GM23338 (cell line): Measurements from ENCODE around the gene NCOA6. TPM values are rescaled to one million over a fixed set of nuclear protein-coding genes. Genes with fewer than 3 reads are reported as not detected.

Source experiments
- ATAC-seq: fragments of 200-7000 bp; cut with Tn5 transposase; 3 replicates; pipeline ENCODE4 v1.9.1; 2020
- DNase-seq: peaks from one replicate; pipeline ENCODE4 v3.0.0-alpha.2; 2015; ENCODE audit warnings: low spot score
- H2AFZ ChIP-seq: fragments of 200-600 bp; sonication (generic); 2 replicates; pipeline ENCODE4 v1.8.0; 2016; ENCODE audit warnings: antibody characterized with exemption, mild to moderate bottlenecking, moderate library complexity
- H3F3A ChIP-seq: fragments of 200-600 bp; sonication (generic); replicated peaks from 2 replicates; pipeline ENCODE4 v1.8.0; 2017; ENCODE audit warnings: antibody characterized with exemption, mixed run types, low read depth
- H3K27ac ChIP-seq: fragments of 200-600 bp; sonication (generic); 2 replicates; pipeline ENCODE4 v1.6.1; 2016; ENCODE audit warnings: low read depth
- H3K27me3 ChIP-seq: fragments of 200-600 bp; sonication (generic); 2 replicates; pipeline ENCODE4 v1.8.0; 2016; ENCODE audit warnings: mild to moderate bottlenecking, mixed run types, moderate library complexity; ENCODE audit not compliant: insufficient read depth
- H3K36me3 ChIP-seq: fragments of 200-600 bp; sonication (generic); 2 replicates; pipeline ENCODE4 v1.8.0; 2016; ENCODE audit warnings: mild to moderate bottlenecking; ENCODE audit not compliant: insufficient read depth
- H3K4me1 ChIP-seq: fragments of 200-600 bp; sonication (generic); 2 replicates; pipeline ENCODE4 v1.8.0; 2016; ENCODE audit warnings: mild to moderate bottlenecking, moderate library complexity; ENCODE audit not compliant: insufficient read depth
- H3K4me2 ChIP-seq: fragments of 200-600 bp; sonication (generic); 2 replicates; pipeline ENCODE4 v1.7.1; 2017; ENCODE audit warnings: mixed run types
- H3K4me3 ChIP-seq: fragments of 200-600 bp; sonication (generic); 2 replicates; pipeline ENCODE4 v1.6.1; 2016; ENCODE audit warnings: mixed run types
- H3K79me2 ChIP-seq: fragments of 200-600 bp; sonication (generic); replicated peaks from 2 replicates; pipeline ENCODE4 v1.8.0; 2017; ENCODE audit warnings: mild to moderate bottlenecking; ENCODE audit not compliant: insufficient read depth
- H3K9me2 ChIP-seq: fragments of 200-600 bp; sonication (generic); 2 replicates; pipeline ENCODE4 v1.8.0; 2017; ENCODE audit not compliant: insufficient read depth
- H4K20me1 ChIP-seq: fragments of 200-600 bp; sonication (generic); replicated peaks from 2 replicates; pipeline ENCODE4 v1.8.0; 2017; ENCODE audit warnings: mild to moderate bottlenecking; ENCODE audit not compliant: insufficient read depth
- H3K27ac Mint-ChIP-seq: 2 replicates; pipeline ENCODE4 v1.8.0; 2020; ENCODE audit warnings: inconsistent platforms, mild to moderate bottlenecking, moderate library complexity, mixed read lengths
- H3K27me3 Mint-ChIP-seq: 3 replicates; pipeline ENCODE4 v1.8.0; 2022; ENCODE audit warnings: low read depth, mild to moderate bottlenecking, moderate library complexity, mixed read lengths, inconsistent platforms; ENCODE audit not compliant: insufficient read depth, poor library complexity
- H3K36me3 Mint-ChIP-seq: 3 replicates; pipeline ENCODE4 v1.8.0; 2021; ENCODE audit warnings: low read depth, mild to moderate bottlenecking, inconsistent platforms, moderate library complexity, mixed read lengths
- H3K4me1 Mint-ChIP-seq: 3 replicates; pipeline ENCODE4 v1.8.0; 2020; ENCODE audit warnings: mild to moderate bottlenecking, inconsistent platforms, mixed read lengths
- H3K4me3 Mint-ChIP-seq: 3 replicates; pipeline ENCODE4 v1.8.0; 2021; ENCODE audit warnings: moderate library complexity, mild to moderate bottlenecking, inconsistent platforms, mixed read lengths
- H3K9me3 Mint-ChIP-seq: 3 replicates; pipeline ENCODE4 v1.8.0; 2020; ENCODE audit warnings: moderate library complexity, mild to moderate bottlenecking, inconsistent platforms, mixed read lengths
- CREB1 ChIP-seq: fragments of 250-450 bp; sonication (Bioruptor Pico); IDR thresholded peaks from 2 replicates; pipeline ENCODE4 v1.5.0; 2020; ENCODE audit warnings: low read depth, mild to moderate bottlenecking, moderate library complexity
- CTCF ChIP-seq, 2 experiments: fragments of 200-600 bp in 1 of 2; sonication (generic) in 1 of 2; conservative IDR thresholded peaks; 2 replicates each; pipeline versions ENCODE4 v1.5.1 to v1.6.1; 2016 to 2017; ENCODE audit warnings: antibody characterized with exemption in 2 of 2, low read depth in 2 of 2, mild to moderate bottlenecking in 2 of 2, moderate library complexity in 1 of 2
- ETS1 ChIP-seq: IDR thresholded peaks from 2 replicates; pipeline ENCODE4 v1.6.1; 2016; ENCODE audit warnings: antibody characterized with exemption
- EZH2 ChIP-seq: fragments of 200-600 bp; sonication (generic); IDR thresholded peaks from one replicate; pipeline ENCODE4 v1.8.0; 2017; ENCODE audit warnings: antibody characterized with exemption, mild to moderate bottlenecking, low read depth; ENCODE audit not compliant: unreplicated experiment
- EZH2phosphoT487 ChIP-seq: fragments of 200-600 bp; sonication (generic); IDR thresholded peaks from one replicate; pipeline ENCODE4 v1.8.1; 2018; ENCODE audit warnings: antibody characterized with exemption; ENCODE audit not compliant: unreplicated experiment
- JUNB ChIP-seq: IDR thresholded peaks from one replicate; pipeline ENCODE4 v1.6.1; 2016; ENCODE audit warnings: antibody characterized with exemption; ENCODE audit not compliant: unreplicated experiment
- NANOG ChIP-seq: IDR thresholded peaks from 2 replicates; pipeline ENCODE4 v1.6.1; 2016; ENCODE audit warnings: antibody characterized with exemption, borderline replicate concordance
- POLR2AphosphoS5 ChIP-seq: IDR thresholded peaks from 2 replicates; pipeline ENCODE4 v1.6.1; 2016; ENCODE audit warnings: antibody characterized with exemption, low read depth
- STAT1 ChIP-seq: IDR thresholded peaks from one replicate; pipeline ENCODE4 v1.6.1; 2016; ENCODE audit warnings: antibody characterized with exemption; ENCODE audit not compliant: unreplicated experiment
- ZNF114 ChIP-seq: fragments of 250-450 bp; sonication (Bioruptor Pico); IDR thresholded peaks from 2 replicates; pipeline ENCODE4 v1.5.0; 2020; ENCODE audit warnings: mild to moderate bottlenecking, moderate library complexity
- ZNF331 ChIP-seq: fragments of 250-450 bp; sonication (Bioruptor Pico); IDR thresholded peaks from 2 replicates; pipeline ENCODE4 v1.5.0; 2020; ENCODE audit warnings: low read depth, mild to moderate bottlenecking, moderate library complexity
- ZNF462 ChIP-seq: fragments of 250-450 bp; sonication (Bioruptor Pico); IDR thresholded peaks from 2 replicates; pipeline ENCODE4 v1.5.0; 2020; ENCODE audit warnings: mild to moderate bottlenecking, moderate library complexity
- polyA plus RNA-seq: library from polyadenylated mRNA; unstranded; fragments of >200 nt; fragmentation: Nextera tagmentation; extraction: Ambion mirVana; gene quantifications from 2 replicates; pipeline ENCODE4 v1.2.1, GENCODE V29; 2016
- total RNA-seq: library from RNA; depleted of rRNA; stranded (reverse); fragments of >200 nt; shearing (Covaris generic); gene quantifications from 2 replicates; pipeline ENCODE4 v1.2.3, GENCODE V29; 2014
- TF ChIP-seq, protein P1 (sequence below): IDR thresholded peaks from one replicate; pipeline ENCODE4 v1.6.1; 2018; ENCODE audit warnings: antibody characterized with exemption; ENCODE audit not compliant: unreplicated experiment

NCOA6 gene
- total and polyA plus RNA-seq, 2 experiments from 2014 or later = 10.6 to 17.4 TPM

DNA sequence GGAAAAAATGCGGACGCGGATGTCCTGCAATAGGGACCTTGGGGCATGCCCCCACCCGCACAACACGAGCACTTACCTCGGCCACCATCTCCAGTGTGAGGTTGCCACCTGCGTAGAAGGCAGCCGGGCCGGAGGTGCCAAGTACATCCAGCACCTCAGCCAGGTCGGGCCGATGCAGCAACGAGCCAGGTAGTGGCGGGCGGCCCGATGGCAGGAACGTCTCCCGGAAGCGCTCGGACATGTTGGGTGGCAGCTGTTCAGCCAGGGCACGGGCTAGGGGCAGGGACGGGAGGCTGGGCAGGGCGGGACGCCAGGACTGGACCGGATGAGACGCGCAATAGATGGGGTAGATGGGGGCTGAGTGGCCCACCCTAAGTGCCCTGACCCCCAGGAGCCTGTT lies 33.9 kb upstream of the NCOA6 start:
- peaks cover 10% of the 10 kb centered on the region for H3K36me3 Mint-ChIP-seq
- H3K4me1 ChIP-seq = peaks cover 8% of the 10 kb centered on the region

More for the DNA sequence above, 33.9 kb upstream of the NCOA6 start:
- no peak overlapping the region for H3K27ac ChIP-seq
- 0 out of 2 replicates have a peak, but pooled peaks cover 4% of the 10 kb centered on the region for H3F3A ChIP-seq
- Mint-ChIP-seq H3K27me3 (peaks cover 5% of the 10 kb centered on the region), H3K27ac (no peak overlapping the region), H3K9me3 (no peaks in the 10 kb centered on the region), H3K4me1 (peaks cover 16% of the 10 kb centered on the region), H3K4me3 (no peak overlapping the region)
- no peaks in the 10 kb centered on the region for H3K27me3 ChIP-seq
- DNase-seq (no peak), ATAC-seq (no peak)
- H3K9me2 ChIP-seq = no peaks in the 10 kb centered on the region
- no peaks in the 10 kb centered on the region for H4K20me1 ChIP-seq
- no peak overlapping the region for H3K4me2 ChIP-seq
- H3K36me3 ChIP-seq = no peaks in the 10 kb centered on the region
- H2AFZ ChIP-seq = no peak overlapping the region
- H3K79me2 ChIP-seq = no peaks in the 10 kb centered on the region
- H3K4me3 ChIP-seq = no peak overlapping the region
- TF ChIP-seq POLR2AphosphoS5 (no peak), EZH2 (no peak), CTCF (conservative IDR thresholded peaks at IDR 0.05; ENCODE audit: low read depth in 2 of 2) (no peak), JUNB (no peak), STAT1 (no peak), ZNF462 (CRISPR knock-in tag) (no peak), ZNF114 (CRISPR knock-in tag) (no peak), ZNF331 (CRISPR knock-in tag) (no peak), NANOG (no peak), CREB1 (no peak), ETS1 (no peak), EZH2phosphoT487 (no peak)
- TF ChIP-seq, protein P1, sequence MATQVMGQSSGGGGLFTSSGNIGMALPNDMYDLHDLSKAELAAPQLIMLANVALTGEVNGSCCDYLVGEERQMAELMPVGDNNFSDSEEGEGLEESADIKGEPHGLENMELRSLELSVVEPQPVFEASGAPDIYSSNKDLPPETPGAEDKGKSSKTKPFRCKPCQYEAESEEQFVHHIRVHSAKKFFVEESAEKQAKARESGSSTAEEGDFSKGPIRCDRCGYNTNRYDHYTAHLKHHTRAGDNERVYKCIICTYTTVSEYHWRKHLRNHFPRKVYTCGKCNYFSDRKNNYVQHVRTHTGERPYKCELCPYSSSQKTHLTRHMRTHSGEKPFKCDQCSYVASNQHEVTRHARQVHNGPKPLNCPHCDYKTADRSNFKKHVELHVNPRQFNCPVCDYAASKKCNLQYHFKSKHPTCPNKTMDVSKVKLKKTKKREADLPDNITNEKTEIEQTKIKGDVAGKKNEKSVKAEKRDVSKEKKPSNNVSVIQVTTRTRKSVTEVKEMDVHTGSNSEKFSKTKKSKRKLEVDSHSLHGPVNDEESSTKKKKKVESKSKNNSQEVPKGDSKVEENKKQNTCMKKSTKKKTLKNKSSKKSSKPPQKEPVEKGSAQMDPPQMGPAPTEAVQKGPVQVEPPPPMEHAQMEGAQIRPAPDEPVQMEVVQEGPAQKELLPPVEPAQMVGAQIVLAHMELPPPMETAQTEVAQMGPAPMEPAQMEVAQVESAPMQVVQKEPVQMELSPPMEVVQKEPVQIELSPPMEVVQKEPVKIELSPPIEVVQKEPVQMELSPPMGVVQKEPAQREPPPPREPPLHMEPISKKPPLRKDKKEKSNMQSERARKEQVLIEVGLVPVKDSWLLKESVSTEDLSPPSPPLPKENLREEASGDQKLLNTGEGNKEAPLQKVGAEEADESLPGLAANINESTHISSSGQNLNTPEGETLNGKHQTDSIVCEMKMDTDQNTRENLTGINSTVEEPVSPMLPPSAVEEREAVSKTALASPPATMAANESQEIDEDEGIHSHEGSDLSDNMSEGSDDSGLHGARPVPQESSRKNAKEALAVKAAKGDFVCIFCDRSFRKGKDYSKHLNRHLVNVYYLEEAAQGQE = no peak
